Lower leg skin (tissue), 3 donors: Measurements from ENCODE around the gene LZTS2.

Source experiments
- POLR2A ChIP-seq, 2 donors: fragments of 450-650 bp; IDR thresholded peaks; one replicate each; pipeline ENCODE4 v1.6.1; 2016 to 2017; ENCODE audit warnings: antibody characterized with exemption in 2 of 2, mild to moderate bottlenecking in 1 of 2, moderate library complexity in 1 of 2
- TF ChIP-seq, protein P1 (sequence below), 3 donors: fragments of 450-650 bp; IDR thresholded peaks; one replicate each; pipeline ENCODE4 v1.5.1; 2016; ENCODE audit warnings: antibody characterized with exemption in 3 of 3, mild to moderate bottlenecking in 3 of 3, moderate library complexity in 2 of 3

DNA sequence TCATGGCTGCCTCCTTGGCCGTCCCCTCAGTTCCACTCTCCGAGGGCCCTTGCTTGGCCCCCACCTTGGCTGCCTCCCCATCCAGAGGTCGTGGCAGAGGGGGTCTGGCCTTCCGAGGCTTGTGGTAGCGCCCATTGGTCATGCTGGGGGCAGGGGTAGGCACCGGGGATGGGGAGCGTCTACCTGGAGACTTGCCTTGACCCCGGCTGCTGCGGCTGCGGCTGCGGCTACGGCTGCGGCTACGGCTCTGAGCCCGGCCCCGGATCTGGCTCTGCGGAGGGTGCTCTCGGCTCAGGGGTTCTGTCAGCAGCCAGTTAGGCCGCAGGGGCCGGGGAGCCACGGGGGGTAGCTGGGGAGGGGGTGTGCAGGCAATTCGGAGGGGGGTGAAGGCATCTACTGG is 10.7 kb downstream of the LZTS2 start:
- no peak for TF ChIP-seq POLR2A (IDR thresholded peaks at IDR 0.05)
- TF ChIP-seq, protein P1, sequence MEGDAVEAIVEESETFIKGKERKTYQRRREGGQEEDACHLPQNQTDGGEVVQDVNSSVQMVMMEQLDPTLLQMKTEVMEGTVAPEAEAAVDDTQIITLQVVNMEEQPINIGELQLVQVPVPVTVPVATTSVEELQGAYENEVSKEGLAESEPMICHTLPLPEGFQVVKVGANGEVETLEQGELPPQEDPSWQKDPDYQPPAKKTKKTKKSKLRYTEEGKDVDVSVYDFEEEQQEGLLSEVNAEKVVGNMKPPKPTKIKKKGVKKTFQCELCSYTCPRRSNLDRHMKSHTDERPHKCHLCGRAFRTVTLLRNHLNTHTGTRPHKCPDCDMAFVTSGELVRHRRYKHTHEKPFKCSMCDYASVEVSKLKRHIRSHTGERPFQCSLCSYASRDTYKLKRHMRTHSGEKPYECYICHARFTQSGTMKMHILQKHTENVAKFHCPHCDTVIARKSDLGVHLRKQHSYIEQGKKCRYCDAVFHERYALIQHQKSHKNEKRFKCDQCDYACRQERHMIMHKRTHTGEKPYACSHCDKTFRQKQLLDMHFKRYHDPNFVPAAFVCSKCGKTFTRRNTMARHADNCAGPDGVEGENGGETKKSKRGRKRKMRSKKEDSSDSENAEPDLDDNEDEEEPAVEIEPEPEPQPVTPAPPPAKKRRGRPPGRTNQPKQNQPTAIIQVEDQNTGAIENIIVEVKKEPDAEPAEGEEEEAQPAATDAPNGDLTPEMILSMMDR (IDR thresholded peaks at IDR 0.05): no peak
